HCT116 (cell line): ENCODE measurements around the gene PPP1R14C. TPM values are rescaled to one million over a fixed set of nuclear protein-coding genes. Genes with fewer than 3 reads are reported as not detected.

Experiments used
- ATAC-seq: fragments of 200-7000 bp; cut with Tn5 transposase; 2 replicates; pipeline ENCODE4 v1.9.1; 2020; ENCODE audit warnings: mild to moderate bottlenecking, moderate library complexity
- BruUV-seq: library from RNA; stranded (reverse); fragments of 400-500 nt; replicated peaks from 2 replicates; lab custom pipeline; 2021; lab: Mats Ljungman, UMichigan
- CTCF ChIA-PET: fragments of 300-600 bp; sonication (Branson Sonifier 250); formaldehyde crosslinking; loops from one replicate; lab custom pipeline; 2021; ENCODE audit warnings: antibody characterized with exemption; lab: Charles Lee
- POLR2A ChIA-PET: fragments of 300-600, 350-600 bp; sonication (Branson Sonifier 250); formaldehyde crosslinking; loops from one replicate; lab custom pipeline; 2021; ENCODE audit warnings: antibody characterized with exemption; lab: Charles Lee
- RAD21 ChIA-PET, 2 experiments: fragments of 300-600 bp; sonication (Branson Sonifier 250); formaldehyde crosslinking; loops; one replicate each; lab custom pipeline; 2023; ENCODE audit warnings: low total read pairs in 2 of 2; ENCODE audit not compliant: uncharacterized antibody in 2 of 2, unreplicated experiment in 2 of 2, low non-redundant PET in 1 of 2; lab: Charles Lee
- DNase-seq: peaks from one replicate; pipeline ENCODE4 v3.0.0-alpha.2; 2010; ENCODE audit warnings: low read depth, low spot score
- H2AFZ ChIP-seq: fragments of 200-600 bp; shearing (Covaris generic), sonication (generic); 2 replicates; pipeline ENCODE4 v1.6.1; 2017; ENCODE audit warnings: low read depth, mixed run types, mixed read lengths, antibody characterized with exemption, low read length; ENCODE audit not compliant: poor library complexity, severe bottlenecking
- H3K27ac ChIP-seq: 2 replicates; pipeline ENCODE4 v1.5.1; 2012; ENCODE audit warnings: low read depth, low read length
- H3K27me3 ChIP-seq: fragments of 200-600 bp; sonication (generic); 2 replicates; pipeline ENCODE4 v1.6.1; 2016; ENCODE audit warnings: mixed run types, low read length, mixed read lengths; ENCODE audit not compliant: insufficient read depth
- H3K36me3 ChIP-seq, 2 experiments: fragments of 200-500 bp in 1 of 2; fragments of 200-600 bp in 1 of 2; sonication (Bioruptor generic) in 1 of 2; sonication (generic) in 1 of 2; 2 replicates each; pipeline versions ENCODE4 v1.5.1 to v1.6.1; 2014 to 2016; ENCODE audit warnings: low read length in 2 of 2, inconsistent platforms in 1 of 2, mixed read lengths in 1 of 2, mixed run types in 1 of 2; ENCODE audit not compliant: insufficient read depth in 2 of 2, control insufficient read depth in 1 of 2
- H3K4me1 ChIP-seq, 2 experiments: fragments of 200-600 bp in 1 of 2; sonication (generic) in 1 of 2; 2 replicates each; pipeline versions ENCODE4 v1.5.1 to v1.6.1; 2012 to 2017; ENCODE audit warnings: low read length in 2 of 2, inconsistent platforms in 1 of 2, mild to moderate bottlenecking in 1 of 2, mixed read lengths in 1 of 2, mixed run types in 1 of 2, moderate library complexity in 1 of 2; ENCODE audit not compliant: insufficient read depth in 2 of 2, control insufficient read depth in 1 of 2
- H3K4me2 ChIP-seq: fragments of 200-600 bp; sonication (generic); 2 replicates; pipeline ENCODE4 v1.6.1; 2017; ENCODE audit warnings: mixed run types, low read length, mixed read lengths
- H3K4me3 ChIP-seq, 2 experiments: fragments of 200-600 bp in 1 of 2; sonication (generic) in 1 of 2; replicated peaks in 1 of 2; 2 replicates each; pipeline ENCODE4 v1.5.1; 2011 to 2016; ENCODE audit warnings: low read length in 2 of 2, control low read depth in 1 of 2, low read depth in 1 of 2, mild to moderate bottlenecking in 1 of 2, mixed read lengths in 1 of 2, mixed run types in 1 of 2
- H3K79me2 ChIP-seq: fragments of 200-600 bp; sonication (generic); 2 replicates; pipeline ENCODE4 v1.6.1; 2017; ENCODE audit warnings: mild to moderate bottlenecking, mixed run types, low read length, moderate library complexity, mixed read lengths; ENCODE audit not compliant: insufficient read depth
- H3K9ac ChIP-seq: fragments of 200-600 bp; sonication (generic); 2 replicates; pipeline ENCODE4 v1.6.1; 2016; ENCODE audit warnings: low read length, mixed read lengths
- H3K9me2 ChIP-seq: fragments of 200-600 bp; sonication (generic), shearing (Covaris generic); 2 replicates; pipeline ENCODE4 v1.6.1; 2017; ENCODE audit warnings: mixed run types, mild to moderate bottlenecking, moderate library complexity; ENCODE audit not compliant: insufficient read depth
- H3K9me3 ChIP-seq, 2 experiments: fragments of 200-500 bp in 1 of 2; fragments of 200-600 bp in 1 of 2; sonication (Bioruptor generic) in 1 of 2; sonication (generic) in 1 of 2; 2 replicates each; pipeline ENCODE4 v1.6.1; 2014 to 2017; ENCODE audit warnings: low read length in 2 of 2, mixed read lengths in 2 of 2, inconsistent platforms in 1 of 2, low read depth in 1 of 2, mild to moderate bottlenecking in 1 of 2, mixed run types in 1 of 2, moderate library complexity in 1 of 2; ENCODE audit not compliant: control insufficient read depth in 1 of 2, insufficient read depth in 1 of 2
- H4K20me1 ChIP-seq: fragments of 200-600 bp; sonication (generic), shearing (Covaris generic); 2 replicates; pipeline ENCODE4 v1.6.1; 2017; ENCODE audit warnings: mixed run types, mild to moderate bottlenecking, moderate library complexity; ENCODE audit not compliant: insufficient read depth
- ATF3 ChIP-seq: IDR thresholded peaks from 2 replicates; pipeline ENCODE4 v1.6.1; 2012
- CBX3 ChIP-seq: IDR thresholded peaks from 2 replicates; pipeline ENCODE4 v1.6.1; 2012; ENCODE audit warnings: low read depth
- CEBPB ChIP-seq: IDR thresholded peaks from 2 replicates; pipeline ENCODE4 v1.6.1; 2012; ENCODE audit warnings: low read depth
- CTCF ChIP-seq, 3 experiments: fragments of 200-600 bp in 1 of 3; sonication (generic) in 1 of 3; IDR thresholded peaks in 2 of 3; conservative IDR thresholded peaks in 1 of 3; 2 replicates each; pipeline ENCODE4 v1.5.1; 2012 to 2017; ENCODE audit warnings: low read depth in 2 of 3, low read length in 2 of 3, antibody characterized with exemption in 1 of 3, borderline replicate concordance in 1 of 3, control low read depth in 1 of 3, mild to moderate bottlenecking in 1 of 3, mixed read lengths in 1 of 3, mixed run types in 1 of 3, moderate library complexity in 1 of 3; ENCODE audit not compliant: insufficient read depth in 1 of 3
- EZH2 ChIP-seq: fragments of 200-600 bp; sonication (generic); IDR thresholded peaks from 2 replicates; pipeline ENCODE4 v1.6.1; 2017; ENCODE audit warnings: antibody characterized with exemption, mixed run types
- EZH2phosphoT487 ChIP-seq: fragments of 200-600 bp; IDR thresholded peaks from 2 replicates; pipeline ENCODE4 v1.6.1; 2018; ENCODE audit warnings: antibody characterized with exemption, borderline replicate concordance
- FOSL1 ChIP-seq: IDR thresholded peaks from 2 replicates; pipeline ENCODE4 v1.6.1; 2012; ENCODE audit warnings: low read depth
- POLR2A ChIP-seq: IDR thresholded peaks from 2 replicates; pipeline ENCODE4 v1.7.0; 2011; ENCODE audit warnings: borderline replicate concordance; ENCODE audit not compliant: insufficient read depth, insufficient read length; ENCODE audit errors: extremely low read depth
- POLR2AphosphoS5 ChIP-seq: IDR thresholded peaks from 2 replicates; pipeline ENCODE4 v1.6.1; 2011; ENCODE audit warnings: mild to moderate bottlenecking, low read depth, low read length, moderate library complexity
- SIN3A ChIP-seq: IDR thresholded peaks from 2 replicates; pipeline ENCODE4 v1.6.1; 2012; ENCODE audit warnings: low read depth
- SP1 ChIP-seq: IDR thresholded peaks from 2 replicates; pipeline ENCODE4 v1.6.1; 2012; ENCODE audit warnings: low read depth
- SRF ChIP-seq: IDR thresholded peaks from 2 replicates; pipeline ENCODE4 v1.6.1; 2012; ENCODE audit warnings: low read depth
- TCF7L2 ChIP-seq: IDR thresholded peaks from 2 replicates; pipeline ENCODE4 v1.7.0; 2011; ENCODE audit warnings: borderline replicate concordance, inconsistent platforms; ENCODE audit not compliant: insufficient read depth, insufficient read length; ENCODE audit errors: extremely low read depth
- YY1 ChIP-seq: IDR thresholded peaks from 2 replicates; pipeline ENCODE4 v1.6.1; 2011; ENCODE audit warnings: low read length, low read depth, moderate library complexity, mild to moderate bottlenecking; ENCODE audit not compliant: insufficient replicate concordance; ENCODE audit errors: extremely low read depth
- ZFX ChIP-seq: fragments of 450-650 bp; IDR thresholded peaks from 2 replicates; pipeline ENCODE4 v1.6.1; 2017
- ZNF274 ChIP-seq: fragments of 200-500 bp; sonication (Bioruptor generic); IDR thresholded peaks from 2 replicates; pipeline ENCODE4 v1.6.1; 2014; ENCODE audit warnings: mild to moderate bottlenecking, low read depth, low read length, inconsistent platforms
- intact Hi-C: fragments of 100-400 bp; cut with micrococcal nuclease; formaldehyde crosslinking; loops from 2 replicates; pipeline ENCODE4 v1.10.0; 2022
- total RNA-seq: library from RNA; stranded (reverse); gene quantifications from one replicate; pipeline ENCODE4 v1.2.1, GENCODE V29; 2021; ENCODE audit not compliant: unreplicated experiment
- TF ChIP-seq, protein P1 (sequence below): IDR thresholded peaks from 2 replicates; pipeline ENCODE4 v1.6.1; 2012
- TF ChIP-seq, protein P2 (sequence below): IDR thresholded peaks from 2 replicates; pipeline ENCODE4 v1.6.1; 2011; ENCODE audit warnings: mild to moderate bottlenecking, low read length, moderate library complexity; ENCODE audit not compliant: insufficient replicate concordance; ENCODE audit errors: extremely low read depth

PPP1R14C gene
- total RNA-seq, 1 experiment from 2014 or later, result 7.8 TPM

GRCh38 chr6:150286912-150287311 is 144.1 kb downstream of the PPP1R14C start:
- Histone ChIP-seq H3K79me2 (no peaks in the 10 kb centered on the region), H3K27me3 (no peaks in the 10 kb centered on the region), H3K4me3 (no peak overlapping the region), H3K4me2 (no peak overlapping the region), H3K4me1 (peaks cover 0 to 3% of the 10 kb centered on the region in 2 experiments; a peak in 1 of 4 replicates), H2AFZ (no peak overlapping the region), H3K9ac (no peak overlapping the region), H3K9me2 (no peaks in the 10 kb centered on the region)
- DNase-seq, result no peak
- no peak for ATAC-seq
- ChIA-PET CTCF (no interaction called here), RAD21 (no interaction called here), POLR2A (no interaction called here)
- intact Hi-C loops, result no loop called here
- no TSS peak for BruUV-seq
- TF ChIP-seq CBX3, result no peak
- TF ChIP-seq ZFX, result no peak
- TF ChIP-seq EZH2, result no peak
- no peak for TF ChIP-seq SRF
- no peak for TF ChIP-seq TCF7L2
- TF ChIP-seq YY1, result no peak
- no peak for TF ChIP-seq CEBPB
- TF ChIP-seq, all 23 proteins: peak for 0
- Histone ChIP-seq H4K20me1 (no peaks in the 10 kb centered on the region), H3K36me3 (no peaks in the 10 kb centered on the region), H3K9me3 (no peaks in the 10 kb centered on the region), H3K27ac (no peak overlapping the region)

DNA sequence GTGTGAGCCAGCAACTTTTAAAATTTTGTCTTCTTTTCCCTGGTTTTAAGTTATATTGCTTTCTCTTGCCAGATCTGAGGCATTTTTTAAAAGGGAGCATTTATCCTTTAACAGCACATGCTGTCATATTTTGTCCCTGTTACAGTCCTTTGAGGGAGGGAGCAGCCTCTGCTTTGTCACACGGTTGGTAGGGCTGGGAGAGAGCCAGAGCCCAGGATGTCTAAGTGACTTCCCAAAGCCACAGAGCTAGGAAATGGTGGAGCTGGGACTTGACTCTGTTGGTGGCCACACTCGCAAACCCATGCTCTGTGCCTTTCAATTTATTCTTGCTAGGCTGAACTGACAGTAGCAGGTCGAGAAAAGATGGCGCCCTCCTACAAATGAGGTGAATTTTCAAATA is 145.6 kb downstream of the PPP1R14C start:
- RAD21 ChIA-PET, result no interaction called here
- no peak for TF ChIP-seq ATF3
- TF ChIP-seq ZFX, result no peak
- TF ChIP-seq, protein P1, sequence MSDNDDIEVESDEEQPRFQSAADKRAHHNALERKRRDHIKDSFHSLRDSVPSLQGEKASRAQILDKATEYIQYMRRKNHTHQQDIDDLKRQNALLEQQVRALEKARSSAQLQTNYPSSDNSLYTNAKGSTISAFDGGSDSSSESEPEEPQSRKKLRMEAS, result no peak
- no peak for TF ChIP-seq EZH2
- no peak for TF ChIP-seq CBX3
- TF ChIP-seq SP1, result no peak
- TF ChIP-seq POLR2A, result no peak
- TF ChIP-seq FOSL1, result no peak
- TF ChIP-seq SIN3A, result no peak
- TF ChIP-seq POLR2AphosphoS5, result no peak
- no peak for TF ChIP-seq CTCF (IDR thresholded peaks at IDR 0.05 in 2 of 3, conservative IDR thresholded peaks at IDR 0.05 in 1 of 3; ENCODE audit: borderline replicate concordance in 1 of 3, insufficient read depth in 1 of 3, low read depth in 2 of 3, low read length in 2 of 3)
- no peak for TF ChIP-seq YY1
- TF ChIP-seq ZNF274, result no peak
- TF ChIP-seq, protein P2, sequence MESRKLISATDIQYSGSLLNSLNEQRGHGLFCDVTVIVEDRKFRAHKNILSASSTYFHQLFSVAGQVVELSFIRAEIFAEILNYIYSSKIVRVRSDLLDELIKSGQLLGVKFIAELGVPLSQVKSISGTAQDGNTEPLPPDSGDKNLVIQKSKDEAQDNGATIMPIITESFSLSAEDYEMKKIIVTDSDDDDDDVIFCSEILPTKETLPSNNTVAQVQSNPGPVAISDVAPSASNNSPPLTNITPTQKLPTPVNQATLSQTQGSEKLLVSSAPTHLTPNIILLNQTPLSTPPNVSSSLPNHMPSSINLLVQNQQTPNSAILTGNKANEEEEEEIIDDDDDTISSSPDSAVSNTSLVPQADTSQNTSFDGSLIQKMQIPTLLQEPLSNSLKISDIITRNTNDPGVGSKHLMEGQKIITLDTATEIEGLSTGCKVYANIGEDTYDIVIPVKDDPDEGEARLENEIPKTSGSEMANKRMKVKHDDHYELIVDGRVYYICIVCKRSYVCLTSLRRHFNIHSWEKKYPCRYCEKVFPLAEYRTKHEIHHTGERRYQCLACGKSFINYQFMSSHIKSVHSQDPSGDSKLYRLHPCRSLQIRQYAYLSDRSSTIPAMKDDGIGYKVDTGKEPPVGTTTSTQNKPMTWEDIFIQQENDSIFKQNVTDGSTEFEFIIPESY, result no peak
- TF ChIP-seq EZH2phosphoT487, result no peak
- TF ChIP-seq, all 23 proteins: peak for 0

More for the DNA sequence above, 145.6 kb downstream of the PPP1R14C start:
- ATAC-seq (no peak), DNase-seq (no peak)
- Histone ChIP-seq H3K9me3 (no peaks in the 10 kb centered on the region), H3K9me2 (no peaks in the 10 kb centered on the region), H2AFZ (no peak overlapping the region), H3K36me3 (no peaks in the 10 kb centered on the region), H3K4me2 (no peak overlapping the region), H4K20me1 (no peaks in the 10 kb centered on the region), H3K79me2 (no peaks in the 10 kb centered on the region), H3K27ac (no peak overlapping the region), H3K4me3 (no peak overlapping the region), H3K9ac (no peak overlapping the region), H3K27me3 (no peaks in the 10 kb centered on the region), H3K4me1 (peaks cover 0 to 11% of the 10 kb centered on the region in 2 experiments; a peak in 2 of 4 replicates)
- intact Hi-C loops, result no loop called here
- no TSS peak for BruUV-seq
- ChIA-PET CTCF (no interaction called here), POLR2A (interaction anchor here (1.0 kb wide), 1 partner anchor 12 kb away, joined by 3 read pairs; no protein-coding TSS in a partner anchor)
